ENCODE data around the gene TRIP10.

DNA sequence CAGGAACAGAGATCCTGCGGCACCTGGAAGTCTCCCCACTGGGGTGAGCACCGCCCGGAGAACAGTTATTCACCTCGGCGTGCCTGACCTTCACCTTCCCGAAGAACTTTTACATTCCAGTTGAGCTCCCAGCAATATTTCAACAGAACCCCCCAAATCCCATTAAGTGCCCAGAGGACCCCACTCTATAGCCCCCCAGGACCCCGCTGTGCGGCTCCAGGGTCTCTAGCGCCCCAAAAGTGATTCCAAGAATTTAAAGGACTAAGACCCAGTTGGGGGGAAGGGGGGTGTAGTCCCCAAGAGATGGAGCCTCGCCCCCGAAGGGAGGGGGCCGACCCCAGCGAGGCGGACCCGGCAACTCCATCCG is 2.6 kb upstream of the TRIP10 start:
- no peak for TF ChIP-seq ZFP30 (CRISPR knock-in tag; IDR thresholded peaks at IDR 0.05)
- TF ChIP-seq RARB (CRISPR knock-in tag; IDR thresholded peaks at IDR 0.05), result no peak
- TF ChIP-seq TOX (CRISPR knock-in tag; IDR thresholded peaks at IDR 0.05; ENCODE audit: borderline replicate concordance), result no peak
- no peak for TF ChIP-seq POU6F1 (CRISPR knock-in tag; IDR thresholded peaks at IDR 0.05; ENCODE audit: borderline replicate concordance, low read depth)
- TF ChIP-seq TCF4 (CRISPR knock-in tag; IDR thresholded peaks at IDR 0.05; ENCODE audit: borderline replicate concordance), result no peak
- no peak for TF ChIP-seq PPARA (CRISPR knock-in tag; IDR thresholded peaks at IDR 0.05; ENCODE audit: borderline replicate concordance)
- TF ChIP-seq ESRRG (CRISPR knock-in tag; IDR thresholded peaks at IDR 0.05), result no peak
- no peak for TF ChIP-seq BACH2 (CRISPR knock-in tag; IDR thresholded peaks at IDR 0.05; ENCODE audit: borderline replicate concordance)
- TF ChIP-seq ZNF70 (CRISPR knock-in tag; IDR thresholded peaks at IDR 0.05), result no peak
